Activated T-cell treated with anti-CD3 and anti-CD28 coated beads, Interleukin-2, amount 50 U/mL, for 72 hours (primary cell): Measurements from ENCODE around the gene EFNA5. TPM values are rescaled to one million over a fixed set of nuclear protein-coding genes. Genes with fewer than 3 reads are reported as not detected.
A peak's percentile ranks its signal among the peaks of the same experiment; 100 is the strongest.

Experiments
- ATAC-seq, 2 donors: fragments of 150-1000 bp; cut with Tn5 transposase; replicated peaks in 1 of 2; 2 replicates each; pipeline ENCODE4 v1.10.0; 2021; ENCODE audit warnings: moderate library complexity in 2 of 2, mild to moderate bottlenecking in 1 of 2
- DNase-seq, 2 donors: peaks; one replicate each; pipeline ENCODE4 v3.0.0; 2021 to 2022; ENCODE audit warnings: mixed read lengths in 1 of 2
- H3K27ac Mint-ChIP-seq: one replicate; pipeline ENCODE4 v1.8.0; 2022; ENCODE audit warnings: mild to moderate bottlenecking, moderate library complexity, mixed read lengths
- H3K27me3 Mint-ChIP-seq: one replicate; pipeline ENCODE4 v1.8.0; 2022; ENCODE audit warnings: low read depth, mixed read lengths
- H3K36me3 Mint-ChIP-seq, 2 donors: one replicate each; pipeline ENCODE4 v1.8.0; 2022; ENCODE audit warnings: mixed read lengths in 2 of 2, mild to moderate bottlenecking in 1 of 2; ENCODE audit not compliant: insufficient read depth in 2 of 2
- H3K4me1 Mint-ChIP-seq: one replicate; pipeline ENCODE4 v1.8.0; 2022; ENCODE audit warnings: low read depth, mixed read lengths
- H3K4me3 Mint-ChIP-seq, 2 donors: one replicate each; pipeline ENCODE4 v1.8.0; 2022; ENCODE audit warnings: mild to moderate bottlenecking in 2 of 2, mixed read lengths in 2 of 2, moderate library complexity in 2 of 2
- H3K9me3 Mint-ChIP-seq, 2 donors: one replicate each; pipeline ENCODE4 v1.8.0; 2022; ENCODE audit warnings: mixed read lengths in 2 of 2
- total RNA-seq, 2 donors: library from RNA; stranded (reverse); gene quantifications; one replicate each; pipeline ENCODE4 v1.2.3, GENCODE V29; 2022

EFNA5 gene
- total RNA-seq, 2 donors from 2014 or later, result 0.35 TPM; not detected in 1

DNA sequence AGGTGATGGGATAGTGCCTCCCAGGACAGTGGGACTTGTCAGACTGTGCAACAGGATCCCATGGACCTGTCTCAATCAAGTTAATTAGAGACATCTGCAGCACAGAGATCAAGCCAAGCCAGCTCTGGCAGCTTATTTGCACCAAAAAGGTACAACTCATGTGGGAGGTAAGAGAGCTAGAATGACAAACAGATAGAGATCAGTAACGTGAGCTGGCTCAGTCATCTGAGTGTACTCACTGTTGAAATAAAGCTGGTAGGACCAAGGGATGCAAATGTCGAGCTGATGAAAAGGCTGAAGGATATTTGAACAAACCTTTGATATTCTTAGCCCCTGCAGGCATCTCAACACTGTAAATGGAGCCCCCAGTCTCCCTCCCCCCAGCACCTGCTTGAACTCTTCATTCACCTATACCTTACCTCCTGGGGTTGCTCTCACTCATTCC, 198.1 kb downstream of the EFNA5 start:
- Mint-ChIP-seq H3K4me1 (peaks cover 7% of the 10 kb centered on the region), H3K4me3 (no peak overlapping the region), H3K9me3 (no peaks in the 10 kb centered on the region), H3K27me3 (no peaks in the 10 kb centered on the region), H3K27ac (no peak overlapping the region), H3K36me3 (no peaks in the 10 kb centered on the region)
- DNase-seq (no peak), ATAC-seq (no peak)

- H3K9me3 Mint-ChIP-seq, result no peaks in the 10 kb centered on the region
- H3K27ac Mint-ChIP-seq, result no peak overlapping the region
- H3K27me3 Mint-ChIP-seq, result no peaks in the 10 kb centered on the region
- ATAC-seq, result no peak
- H3K36me3 Mint-ChIP-seq, result no peaks in the 10 kb centered on the region
- no peak for DNase-seq
- no peaks in the 10 kb centered on the region for H3K4me1 Mint-ChIP-seq
- no peak overlapping the region for H3K4me3 Mint-ChIP-seq
These were observed 200.5 kb downstream of the EFNA5 start for GRCh38 chr5:107470295-107470582.

- H3K9me3 Mint-ChIP-seq, result no peaks in the 10 kb centered on the region
- peaks cover 3% of the 10 kb centered on the region for H3K4me1 Mint-ChIP-seq
- no peak for ATAC-seq
- no peak overlapping the region for H3K27ac Mint-ChIP-seq
- no peak for DNase-seq
- no peaks in the 10 kb centered on the region for H3K27me3 Mint-ChIP-seq
- no peaks in the 10 kb centered on the region for H3K36me3 Mint-ChIP-seq
- no peak overlapping the region for H3K4me3 Mint-ChIP-seq
These were observed 201.0 kb downstream of the EFNA5 start for GRCh38 chr5:107469485-107470294.

DNA sequence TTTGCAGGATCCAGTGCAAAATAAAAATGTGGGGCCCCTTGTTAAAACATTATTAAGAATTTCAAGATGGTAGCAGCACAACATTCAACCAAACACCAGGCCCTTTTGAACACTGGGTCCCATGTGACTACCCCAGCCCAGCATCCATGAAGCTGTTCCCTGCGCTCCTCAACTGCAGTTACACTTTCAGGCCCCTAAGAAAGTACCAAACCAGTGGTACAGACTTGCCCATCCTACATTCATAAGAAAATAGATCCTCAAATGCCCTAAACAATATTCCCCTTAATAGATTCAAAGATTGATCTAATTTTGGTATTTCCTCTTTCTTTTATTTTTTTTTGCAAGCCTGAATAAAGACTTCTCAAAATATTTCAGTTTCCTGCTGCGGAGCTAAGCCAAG, 201.7 kb downstream of the EFNA5 start:
- H3K36me3 Mint-ChIP-seq, result no peaks in the 10 kb centered on the region
- no peak for ATAC-seq
- no peaks in the 10 kb centered on the region for H3K27me3 Mint-ChIP-seq
- DNase-seq, result no peak
- H3K4me3 Mint-ChIP-seq, result no peak overlapping the region
- H3K9me3 Mint-ChIP-seq, result no peaks in the 10 kb centered on the region
- peaks cover 7% of the 10 kb centered on the region for H3K4me1 Mint-ChIP-seq
- H3K27ac Mint-ChIP-seq, result no peak overlapping the region

GRCh38 chr5:107468276-107468675, 202.5 kb downstream of the EFNA5 start:
- H3K36me3 Mint-ChIP-seq, result no peaks in the 10 kb centered on the region
- DNase-seq (no peak), ATAC-seq (no peak)
- H3K9me3 Mint-ChIP-seq, result no peaks in the 10 kb centered on the region
- H3K4me1 Mint-ChIP-seq, result peaks cover 7% of the 10 kb centered on the region
- H3K27me3 Mint-ChIP-seq, result no peaks in the 10 kb centered on the region
- no peak overlapping the region for H3K4me3 Mint-ChIP-seq
- H3K27ac Mint-ChIP-seq, result no peak overlapping the region

GRCh38 chr5:107467137-107467932, 203.4 kb downstream of the EFNA5 start:
- H3K4me1 Mint-ChIP-seq, result peaks cover 7% of the 10 kb centered on the region
- no peaks in the 10 kb centered on the region for H3K27me3 Mint-ChIP-seq
- DNase-seq (no peak), ATAC-seq (no peak)
- no peak overlapping the region for H3K4me3 Mint-ChIP-seq
- H3K9me3 Mint-ChIP-seq, result no peaks in the 10 kb centered on the region
- no peaks in the 10 kb centered on the region for H3K36me3 Mint-ChIP-seq
- H3K27ac Mint-ChIP-seq, result no peak overlapping the region

- Mint-ChIP-seq H3K27ac (no peak overlapping the region), H3K4me1 (peaks cover 7% of the 10 kb centered on the region), H3K27me3 (no peaks in the 10 kb centered on the region), H3K36me3 (no peaks in the 10 kb centered on the region), H3K9me3 (no peaks in the 10 kb centered on the region), H3K4me3 (no peak overlapping the region)
- no peak for ATAC-seq
- DNase-seq, result no peak
These were observed 204.4 kb downstream of the EFNA5 start for GRCh38 chr5:107466233-107466769.

GRCh38 chr5:107464876-107465275, 205.9 kb downstream of the EFNA5 start:
- Mint-ChIP-seq H3K4me1 (peaks cover 7% of the 10 kb centered on the region), H3K27me3 (no peaks in the 10 kb centered on the region), H3K36me3 (no peaks in the 10 kb centered on the region), H3K27ac (peak overlapping the region; percentile 39), H3K9me3 (no peaks in the 10 kb centered on the region), H3K4me3 (peak overlapping the region in 1 of 2 donors; percentile 31)
- ATAC-seq (peak; percentile 34 to 39), DNase-seq (no peak)

DNA sequence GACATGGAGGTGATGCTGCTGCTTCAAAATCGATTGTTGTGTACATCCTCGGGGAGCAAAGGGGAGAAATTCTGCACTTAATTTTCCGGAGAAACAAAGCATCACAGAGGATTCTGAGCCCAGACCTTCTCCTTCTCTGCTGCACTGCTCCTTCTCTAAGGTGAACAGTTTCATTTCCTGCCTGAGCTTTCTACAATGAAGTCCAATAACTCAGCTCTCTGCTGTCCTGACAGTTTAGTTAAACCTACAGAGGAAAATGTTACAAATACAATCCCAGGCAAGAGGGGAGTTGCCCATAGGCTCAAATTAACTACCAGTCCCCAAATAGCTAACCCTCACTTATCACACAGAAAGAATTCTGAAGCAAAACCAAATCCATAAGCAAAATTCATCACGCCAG, 206.3 kb downstream of the EFNA5 start:
- Mint-ChIP-seq H3K9me3 (no peaks in the 10 kb centered on the region), H3K4me1 (peaks cover 7% of the 10 kb centered on the region), H3K36me3 (no peaks in the 10 kb centered on the region), H3K4me3 (peak overlapping the region; percentile 31 to 34), H3K27ac (peak overlapping the region; percentile 39), H3K27me3 (peaks cover 2% of the 10 kb centered on the region)
- DNase-seq, result no peak
- no peak for ATAC-seq

- H3K36me3 Mint-ChIP-seq, result no peaks in the 10 kb centered on the region
- H3K27me3 Mint-ChIP-seq, result peaks cover 9% of the 10 kb centered on the region
- no peak overlapping the region for H3K4me3 Mint-ChIP-seq
- DNase-seq (no peak), ATAC-seq (no peak)
- no peak overlapping the region for H3K27ac Mint-ChIP-seq
- H3K4me1 Mint-ChIP-seq, result peaks cover 7% of the 10 kb centered on the region
- H3K9me3 Mint-ChIP-seq, result no peaks in the 10 kb centered on the region
These were observed 207.0 kb downstream of the EFNA5 start for GRCh38 chr5:107463731-107464130.

DNA sequence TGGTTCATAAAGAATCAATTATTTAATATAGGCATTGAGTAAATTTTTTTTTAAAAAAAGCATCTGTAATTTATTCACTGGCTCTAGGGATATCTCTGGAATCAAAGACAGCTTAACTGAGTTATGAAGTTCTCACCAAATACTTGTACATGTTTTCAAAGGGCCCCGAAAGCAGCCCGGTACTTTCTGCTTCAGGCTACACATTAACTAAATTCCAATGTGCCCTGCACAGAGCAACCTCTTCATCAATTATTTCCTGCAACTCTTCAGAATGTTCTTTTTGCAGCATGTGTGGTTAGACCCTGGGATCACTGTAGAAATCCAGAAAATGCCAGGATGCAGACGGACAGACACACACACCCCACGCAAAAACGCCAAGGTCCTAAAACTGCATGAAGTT, 209.0 kb downstream of the EFNA5 start:
- H3K27me3 Mint-ChIP-seq, result peaks cover 14% of the 10 kb centered on the region
- ATAC-seq (no peak), DNase-seq (no peak)
- no peaks in the 10 kb centered on the region for H3K9me3 Mint-ChIP-seq
- H3K4me3 Mint-ChIP-seq, result no peak overlapping the region
- H3K27ac Mint-ChIP-seq, result no peak overlapping the region
- peaks cover 7% of the 10 kb centered on the region for H3K4me1 Mint-ChIP-seq
- no peaks in the 10 kb centered on the region for H3K36me3 Mint-ChIP-seq

DNA sequence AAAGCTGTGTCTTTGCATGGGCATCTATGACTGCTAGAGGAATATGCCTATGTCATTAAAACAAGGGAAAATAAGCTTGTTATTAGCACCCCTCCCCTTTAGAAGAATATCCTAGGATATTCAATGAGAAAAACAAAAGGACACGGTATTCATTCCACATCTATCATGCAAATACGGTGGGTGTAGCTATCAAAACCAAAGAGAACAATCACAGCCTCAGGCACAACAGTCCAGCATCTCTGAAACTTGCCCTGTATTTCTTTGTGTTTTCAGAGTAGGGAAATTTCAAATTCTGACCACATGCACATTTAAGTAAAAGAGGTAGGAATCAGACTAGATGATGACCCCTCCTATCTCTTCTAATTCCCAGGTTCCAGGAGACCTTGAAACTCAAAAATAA, 209.9 kb downstream of the EFNA5 start:
- Mint-ChIP-seq H3K27ac (no peak overlapping the region), H3K36me3 (no peaks in the 10 kb centered on the region), H3K4me1 (peaks cover 7% of the 10 kb centered on the region), H3K4me3 (no peak overlapping the region), H3K9me3 (no peaks in the 10 kb centered on the region), H3K27me3 (peaks cover 14% of the 10 kb centered on the region)
- no peak for DNase-seq
- ATAC-seq, result no peak

DNA sequence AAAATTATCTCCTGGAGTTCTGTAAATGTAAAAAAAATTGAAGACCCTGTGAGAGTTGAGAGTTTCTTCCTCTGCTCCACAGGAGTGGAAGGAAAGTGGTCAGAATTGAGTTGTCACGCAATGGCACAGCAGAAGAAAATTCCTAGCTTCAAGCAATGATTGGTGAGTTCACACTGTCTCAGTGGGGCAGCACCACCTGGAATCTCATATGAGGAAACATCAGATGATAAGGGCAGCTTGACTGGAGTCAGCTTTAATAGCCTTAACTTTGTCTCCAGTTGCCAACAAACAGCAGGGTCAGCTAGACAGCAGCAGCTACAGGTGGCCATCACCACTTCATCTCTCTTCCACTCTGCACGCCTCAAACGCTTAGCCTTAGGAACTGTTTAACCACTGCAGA, 211.1 kb downstream of the EFNA5 start:
- no peak overlapping the region for H3K27ac Mint-ChIP-seq
- no peaks in the 10 kb centered on the region for H3K9me3 Mint-ChIP-seq
- ATAC-seq (no peak), DNase-seq (no peak)
- H3K4me3 Mint-ChIP-seq, result no peak overlapping the region
- H3K36me3 Mint-ChIP-seq, result no peaks in the 10 kb centered on the region
- peaks cover 18% of the 10 kb centered on the region for H3K27me3 Mint-ChIP-seq
- peaks cover 3% of the 10 kb centered on the region for H3K4me1 Mint-ChIP-seq
